Mucosa of rectum (tissue), 2 donors: ENCODE data around the gene GALR2.

ENCODE experiments used
- H3K27ac ChIP-seq, 2 donors: one replicate each; pipeline ENCODE4 v1.7.0; 2013; ENCODE audit warnings: inconsistent platforms in 2 of 2, low read depth in 2 of 2, low read length in 2 of 2
- H3K27me3 ChIP-seq, 2 donors: one replicate each; pipeline ENCODE4 v1.7.0; 2013; ENCODE audit warnings: low read length in 2 of 2; ENCODE audit not compliant: control insufficient read depth in 2 of 2, insufficient read depth in 2 of 2
- H3K36me3 ChIP-seq, 2 donors: one replicate each; pipeline ENCODE4 v1.7.0; 2013; ENCODE audit warnings: low read length in 2 of 2; ENCODE audit not compliant: control insufficient read depth in 2 of 2, insufficient read depth in 2 of 2
- H3K4me1 ChIP-seq, 2 donors: one replicate each; pipeline ENCODE4 v1.7.0; 2013; ENCODE audit warnings: low read length in 2 of 2, mild to moderate bottlenecking in 1 of 2; ENCODE audit not compliant: control insufficient read depth in 2 of 2, insufficient read depth in 2 of 2
- H3K4me3 ChIP-seq, 2 donors: one replicate each; pipeline ENCODE4 v1.7.0; 2013; ENCODE audit warnings: low read length in 2 of 2
- H3K9ac ChIP-seq, 2 donors: one replicate each; pipeline ENCODE4 v1.7.0; 2013; ENCODE audit warnings: low read length in 2 of 2, low read depth in 1 of 2, mild to moderate bottlenecking in 1 of 2
- H3K9me3 ChIP-seq, 2 donors: one replicate each; pipeline ENCODE4 v1.7.0; 2013; ENCODE audit warnings: low read length in 2 of 2; ENCODE audit not compliant: control insufficient read depth in 2 of 2
- donor health status: healthy.
- donor health status: Normal muscosa, but diverticular disease.

Gene GALR2

GRCh38 chr17:76086384-76086783 lies 11.8 kb downstream of the GALR2 start:
- Histone ChIP-seq H3K36me3 (peaks cover 67 to 75% of the 10 kb centered on the region in 2 donors), H3K4me3 (no peak overlapping the region), H3K27ac (no peak overlapping the region), H3K9me3 (no peaks in the 10 kb centered on the region), H3K9ac (no peak overlapping the region), H3K27me3 (no peaks in the 10 kb centered on the region), H3K4me1 (no peaks in the 10 kb centered on the region)

- H3K27ac ChIP-seq = no peak overlapping the region
- peaks cover 75 to 78% of the 10 kb centered on the region in 2 donors for H3K36me3 ChIP-seq
Measured at GRCh38 chr17:76087531-76087930, 12.9 kb downstream of the GALR2 start.

GRCh38 chr17:76088041-76088867 lies 13.7 kb downstream of the GALR2 start:
- Histone ChIP-seq H3K4me1 (no peaks in the 10 kb centered on the region), H3K27ac (no peak overlapping the region), H3K9ac (no peak overlapping the region), H3K9me3 (no peaks in the 10 kb centered on the region), H3K27me3 (no peaks in the 10 kb centered on the region), H3K36me3 (peaks cover 82% of the 10 kb centered on the region in 2 donors), H3K4me3 (no peak overlapping the region)

More at GRCh38 chr17:76087531-76087930, 12.9 kb downstream of the GALR2 start:
- no peak overlapping the region for H3K4me3 ChIP-seq
- no peaks in the 10 kb centered on the region for H3K4me1 ChIP-seq
- no peaks in the 10 kb centered on the region for H3K9me3 ChIP-seq
- H3K27me3 ChIP-seq = no peaks in the 10 kb centered on the region
- H3K9ac ChIP-seq = no peak overlapping the region

GRCh38 chr17:76088868-76089576 lies 14.4 kb downstream of the GALR2 start:
- H3K4me3 ChIP-seq = no peak overlapping the region
- no peak overlapping the region for H3K27ac ChIP-seq
- H3K36me3 ChIP-seq = peaks cover 83 to 84% of the 10 kb centered on the region in 2 donors
- no peaks in the 10 kb centered on the region for H3K27me3 ChIP-seq
- no peaks in the 10 kb centered on the region for H3K9me3 ChIP-seq
- no peaks in the 10 kb centered on the region for H3K4me1 ChIP-seq
- no peak overlapping the region for H3K9ac ChIP-seq

- no peaks in the 10 kb centered on the region for H3K27me3 ChIP-seq
- no peak overlapping the region for H3K27ac ChIP-seq
- no peaks in the 10 kb centered on the region for H3K9me3 ChIP-seq
- H3K9ac ChIP-seq = no peak overlapping the region
- no peak overlapping the region for H3K4me3 ChIP-seq
- H3K36me3 ChIP-seq = peaks cover 80 to 81% of the 10 kb centered on the region in 2 donors
- no peaks in the 10 kb centered on the region for H3K4me1 ChIP-seq
Measured at GRCh38 chr17:76089680-76090516, 15.3 kb downstream of the GALR2 start.

- Histone ChIP-seq H3K27me3 (no peaks in the 10 kb centered on the region), H3K4me3 (no peak overlapping the region), H3K4me1 (no peaks in the 10 kb centered on the region), H3K9me3 (no peaks in the 10 kb centered on the region), H3K36me3 (peaks cover 72 to 75% of the 10 kb centered on the region in 2 donors), H3K27ac (no peak overlapping the region), H3K9ac (no peak overlapping the region)
Measured at GRCh38 chr17:76090517-76091129, 16.0 kb downstream of the GALR2 start.

GRCh38 chr17:76091526-76092286 lies 17.1 kb downstream of the GALR2 start:
- H3K27ac ChIP-seq = no peak overlapping the region

GRCh38 chr17:76092526-76093413 lies 18.2 kb downstream of the GALR2 start:
- H3K27ac ChIP-seq = no peak overlapping the region
- H3K36me3 ChIP-seq = peaks cover 69 to 71% of the 10 kb centered on the region in 2 donors
- no peaks in the 10 kb centered on the region for H3K27me3 ChIP-seq
- no peak overlapping the region for H3K9ac ChIP-seq
- H3K9me3 ChIP-seq = no peaks in the 10 kb centered on the region
- H3K4me1 ChIP-seq = no peaks in the 10 kb centered on the region
- no peak overlapping the region for H3K4me3 ChIP-seq

More at GRCh38 chr17:76091526-76092286, 17.1 kb downstream of the GALR2 start:
- Histone ChIP-seq H3K27me3 (no peaks in the 10 kb centered on the region), H3K9me3 (no peaks in the 10 kb centered on the region), H3K36me3 (peaks cover 69 to 73% of the 10 kb centered on the region in 2 donors), H3K9ac (no peak overlapping the region), H3K4me1 (no peaks in the 10 kb centered on the region), H3K4me3 (no peak overlapping the region)
